Measurements from ENCODE around the gene SPTLC3. TPM values are rescaled to one million over a fixed set of nuclear protein-coding genes. Genes with fewer than 3 reads are reported as not detected.
A peak's percentile ranks its signal among the peaks of the same experiment; 100 is the strongest.

The SPTLC3 gene
- total RNA-seq, 4 donors from 2014 or later = 15.9 to 21.9 (median 18.7) TPM

DNA sequence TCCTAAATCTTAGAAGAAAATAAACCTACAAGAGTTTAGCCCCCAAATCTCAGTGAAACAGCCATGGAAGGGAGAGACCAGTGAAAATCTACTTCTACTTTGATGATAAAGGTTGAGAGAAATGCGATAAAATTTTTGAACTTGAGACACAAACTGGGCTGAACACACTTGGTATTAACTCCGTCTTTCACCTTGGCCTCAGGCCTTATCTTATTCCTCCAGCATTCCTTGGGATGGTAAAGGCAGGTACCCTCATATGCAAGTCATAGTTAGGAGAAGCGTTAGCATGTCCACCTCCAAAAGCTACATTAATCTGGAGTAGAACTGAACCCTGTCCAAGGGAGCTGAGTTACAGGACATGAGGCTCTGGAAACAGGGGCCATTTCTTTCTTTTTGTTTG is 1.2 kb upstream of the SPTLC3 start:
- Histone ChIP-seq H3K9me3 (no peaks in the 10 kb centered on the region), H3K27me3 (no peaks in the 10 kb centered on the region), H3K4me3 (no peak overlapping the region), H3K36me3 (no peaks in the 10 kb centered on the region), H3K27ac (no peak overlapping the region), H3K4me1 (peaks cover 0 to 15% (median 2%) of the 10 kb centered on the region in 4 donors)
- DNase-seq = no peak
- TF ChIP-seq, protein P1, sequence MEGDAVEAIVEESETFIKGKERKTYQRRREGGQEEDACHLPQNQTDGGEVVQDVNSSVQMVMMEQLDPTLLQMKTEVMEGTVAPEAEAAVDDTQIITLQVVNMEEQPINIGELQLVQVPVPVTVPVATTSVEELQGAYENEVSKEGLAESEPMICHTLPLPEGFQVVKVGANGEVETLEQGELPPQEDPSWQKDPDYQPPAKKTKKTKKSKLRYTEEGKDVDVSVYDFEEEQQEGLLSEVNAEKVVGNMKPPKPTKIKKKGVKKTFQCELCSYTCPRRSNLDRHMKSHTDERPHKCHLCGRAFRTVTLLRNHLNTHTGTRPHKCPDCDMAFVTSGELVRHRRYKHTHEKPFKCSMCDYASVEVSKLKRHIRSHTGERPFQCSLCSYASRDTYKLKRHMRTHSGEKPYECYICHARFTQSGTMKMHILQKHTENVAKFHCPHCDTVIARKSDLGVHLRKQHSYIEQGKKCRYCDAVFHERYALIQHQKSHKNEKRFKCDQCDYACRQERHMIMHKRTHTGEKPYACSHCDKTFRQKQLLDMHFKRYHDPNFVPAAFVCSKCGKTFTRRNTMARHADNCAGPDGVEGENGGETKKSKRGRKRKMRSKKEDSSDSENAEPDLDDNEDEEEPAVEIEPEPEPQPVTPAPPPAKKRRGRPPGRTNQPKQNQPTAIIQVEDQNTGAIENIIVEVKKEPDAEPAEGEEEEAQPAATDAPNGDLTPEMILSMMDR (IDR thresholded peaks at IDR 0.05) = no peak
- no peak for TF ChIP-seq POLR2A (IDR thresholded peaks at IDR 0.05)

DNA sequence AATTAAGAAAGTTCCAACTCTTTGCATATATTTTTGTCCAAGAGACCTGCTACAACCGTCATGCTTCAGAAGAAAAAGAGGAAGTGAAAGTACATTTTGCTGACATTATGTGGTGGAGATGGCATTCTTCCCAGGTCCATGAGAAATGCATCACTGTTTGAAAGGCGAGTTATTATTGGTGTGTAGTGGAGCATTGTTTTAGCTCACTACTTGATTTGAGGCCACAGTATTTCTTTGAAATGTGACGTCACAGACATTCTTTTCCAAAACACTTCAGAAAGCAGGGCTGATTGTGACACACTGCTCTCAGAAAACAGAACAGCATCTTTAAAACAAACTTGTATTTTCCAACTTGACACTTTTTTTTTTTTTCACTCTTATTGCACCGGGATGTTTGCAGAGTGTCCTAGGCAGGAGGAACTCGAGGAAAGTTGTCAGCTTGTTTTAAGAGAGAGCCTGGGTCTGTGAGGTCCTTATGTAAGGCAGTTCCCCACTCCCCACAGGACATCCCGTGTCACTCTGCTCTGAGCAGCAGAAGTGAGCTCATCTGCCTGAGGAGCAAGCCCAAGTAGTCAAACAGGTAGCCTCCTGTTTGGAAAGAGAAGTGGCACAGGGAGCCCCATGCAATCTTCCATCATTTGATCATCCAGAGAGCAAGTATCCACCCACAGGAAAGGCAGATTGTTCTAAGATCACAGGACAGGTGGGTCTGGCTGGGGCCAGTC is 1.1 kb downstream of the SPTLC3 start:
- H3K27ac ChIP-seq = peak overlapping the region; percentile 31 to 62 (median 58)
- no peaks in the 10 kb centered on the region for H3K9me3 ChIP-seq
- TF ChIP-seq, protein P1 (IDR thresholded peaks at IDR 0.05) = no peak
- no peak for TF ChIP-seq POLR2A (IDR thresholded peaks at IDR 0.05)
- H3K4me1 ChIP-seq = peaks cover 0 to 15% (median 2%) of the 10 kb centered on the region in 4 donors
- no peaks in the 10 kb centered on the region for H3K36me3 ChIP-seq
- no peaks in the 10 kb centered on the region for H3K27me3 ChIP-seq
- H3K4me3 ChIP-seq = peak overlapping the region in 3 of 4 donors; percentile 20 to 53 (median 44)
- no peak for DNase-seq

DNA sequence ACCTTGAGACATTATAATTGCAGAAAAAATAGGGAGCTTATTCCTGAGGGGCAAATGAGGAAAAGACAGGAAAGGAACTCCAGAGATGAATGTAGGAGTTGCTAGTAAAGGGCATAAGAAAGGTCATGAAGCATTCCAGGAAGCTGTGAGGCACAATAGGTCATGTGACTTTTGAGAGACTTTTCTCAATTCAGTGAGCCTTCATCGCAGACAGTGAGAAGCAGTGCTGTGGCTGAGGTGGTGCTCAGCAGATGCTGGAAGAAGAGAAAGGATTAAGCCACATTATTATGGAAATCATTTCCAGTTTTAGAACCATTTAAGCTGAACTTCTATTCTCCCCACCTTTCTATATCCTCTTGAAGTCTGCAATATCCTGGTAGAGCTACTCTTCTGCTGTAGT is 4.1 kb downstream of the SPTLC3 start:
- H3K36me3 ChIP-seq = no peaks in the 10 kb centered on the region
- TF ChIP-seq, protein P1 (IDR thresholded peaks at IDR 0.05) = no peak
- no peak for TF ChIP-seq POLR2A (IDR thresholded peaks at IDR 0.05)
- no peak for DNase-seq
- no peak overlapping the region for H3K27ac ChIP-seq
- no peak overlapping the region for H3K4me3 ChIP-seq
- no peaks in the 10 kb centered on the region for H3K27me3 ChIP-seq
- no peaks in the 10 kb centered on the region for H3K9me3 ChIP-seq
- peaks cover 0 to 15% (median 2%) of the 10 kb centered on the region in 4 donors for H3K4me1 ChIP-seq

DNA sequence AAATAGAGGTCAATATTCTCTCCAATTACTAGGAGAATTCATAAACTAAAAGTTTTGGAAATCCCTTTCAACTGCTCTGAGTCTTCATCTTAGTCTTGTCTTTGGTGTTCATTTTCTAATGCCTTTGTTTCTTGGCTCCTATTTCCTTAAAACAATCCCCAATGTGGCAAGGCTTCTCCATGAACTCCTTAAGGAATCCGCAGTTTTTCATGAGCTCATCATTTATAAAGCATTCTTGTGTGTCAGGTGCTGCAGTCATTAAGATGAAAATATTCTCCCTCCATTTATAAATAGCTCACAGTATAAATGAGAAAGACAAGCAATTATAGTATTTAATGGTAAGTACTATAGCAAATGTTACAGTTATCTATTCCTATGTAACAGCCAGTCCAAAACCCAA is 4.6 kb downstream of the SPTLC3 start:
- no peaks in the 10 kb centered on the region for H3K27me3 ChIP-seq
- no peaks in the 10 kb centered on the region for H3K36me3 ChIP-seq
- TF ChIP-seq, protein P1 (IDR thresholded peaks at IDR 0.05) = no peak
- TF ChIP-seq POLR2A (IDR thresholded peaks at IDR 0.05) = no peak
- no peak overlapping the region for H3K27ac ChIP-seq
- no peak for DNase-seq
- H3K9me3 ChIP-seq = no peaks in the 10 kb centered on the region
- no peak overlapping the region for H3K4me3 ChIP-seq
- H3K4me1 ChIP-seq = peaks cover 0 to 15% (median 2%) of the 10 kb centered on the region in 4 donors

DNA sequence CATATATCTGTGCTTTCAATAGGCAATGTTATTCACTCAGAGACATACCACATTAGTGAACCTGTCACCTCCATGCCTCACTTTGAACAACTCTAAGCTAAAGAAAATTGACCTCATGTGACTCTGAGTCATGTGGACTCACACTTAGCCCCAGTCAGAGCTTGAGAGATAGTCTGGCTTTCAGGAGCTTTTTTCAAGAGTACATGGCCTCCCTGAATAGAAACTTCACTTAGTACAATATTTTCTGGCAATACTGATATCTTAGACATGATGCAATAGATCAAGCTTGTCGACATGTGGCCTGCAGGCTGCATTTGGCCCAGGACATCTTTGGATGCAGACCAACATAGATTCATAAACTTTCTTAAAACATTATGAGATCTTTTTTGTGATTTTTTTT is 8.5 kb downstream of the SPTLC3 start:
- no peak overlapping the region for H3K27ac ChIP-seq
- H3K9me3 ChIP-seq = peaks cover 0 to 12% (median 0%) of the 10 kb centered on the region in 4 donors
- no peak for DNase-seq
- TF ChIP-seq POLR2A (IDR thresholded peaks at IDR 0.05) = no peak
- TF ChIP-seq, protein P1 (IDR thresholded peaks at IDR 0.05) = no peak
- H3K27me3 ChIP-seq = no peaks in the 10 kb centered on the region
- no peak overlapping the region for H3K4me3 ChIP-seq
- H3K36me3 ChIP-seq = no peaks in the 10 kb centered on the region
- H3K4me1 ChIP-seq = no peaks in the 10 kb centered on the region

All from Peyer's patch (tissue), 4 donors.